Mucosa of descending colon (tissue), 3 donors: ENCODE data around the gene TGFBR3L. TPM values are rescaled to one million over a fixed set of nuclear protein-coding genes. Genes with fewer than 3 reads are reported as not detected.

ENCODE experiments used
- ATAC-seq: fragments of 200-7000 bp; cut with Tn5 transposase; one replicate; pipeline ENCODE4 v1.9.1; 2020; ENCODE audit warnings: mild to moderate bottlenecking, moderate library complexity
- DNase-seq, 3 donors: peaks; one replicate each; pipeline ENCODE4 v3.0.0-alpha.2; 2020
- H3K36me3 ChIP-seq: fragments of 200-600 bp; one replicate; pipeline ENCODE4 v1.8.0; 2021; ENCODE audit warnings: low read depth, mild to moderate bottlenecking
- H3K4me1 ChIP-seq: fragments of 200-600 bp; one replicate; pipeline ENCODE4 v1.8.0; 2021; ENCODE audit warnings: low read depth, mild to moderate bottlenecking
- H3K4me3 ChIP-seq: fragments of 200-600 bp; one replicate; pipeline ENCODE4 v1.8.0; 2021; ENCODE audit warnings: mild to moderate bottlenecking
- H3K9me3 ChIP-seq: fragments of 200-600 bp; one replicate; pipeline ENCODE4 v1.8.0; 2021; ENCODE audit warnings: mild to moderate bottlenecking
- intact Hi-C, 2 donors: fragments of 100-400 bp; cut with DNase I in 1 of 2; cut with micrococcal nuclease in 1 of 2; formaldehyde crosslinking; loops; one replicate each; pipeline versions ENCODE4 v1.11.0 to v1.11.1; 2022; cut with DNase I, micrococcal nuclease
- total RNA-seq, 3 donors: library from RNA; stranded (reverse); fragmentation: NEBNext Ultra II Directional in 2 of 3; extraction: Animal tissue kit (Norgen Biotek cat#: 25700) in 2 of 3; gene quantifications; one replicate each; pipeline versions ENCODE4 v1.2.1 to v1.2.4, GENCODE V29; 2021 to 2023
- TF ChIP-seq, protein P1 (sequence below): fragments of 200-600 bp; IDR thresholded peaks from one replicate; pipeline ENCODE4 v1.8.0; 2022; ENCODE audit warnings: antibody characterized with exemption, mild to moderate bottlenecking
- donor health status: DM: no; HTN: no; CAD: no; lungs with moderate emphysema.
- donor health status: DM: no; HTN: no; CAD: no.
- donor health status: DM: no; HTN: yes; CAD: no.

The TGFBR3L gene
- total RNA-seq, 3 donors from 2014 or later: 0.79 TPM; not detected in 2

DNA sequence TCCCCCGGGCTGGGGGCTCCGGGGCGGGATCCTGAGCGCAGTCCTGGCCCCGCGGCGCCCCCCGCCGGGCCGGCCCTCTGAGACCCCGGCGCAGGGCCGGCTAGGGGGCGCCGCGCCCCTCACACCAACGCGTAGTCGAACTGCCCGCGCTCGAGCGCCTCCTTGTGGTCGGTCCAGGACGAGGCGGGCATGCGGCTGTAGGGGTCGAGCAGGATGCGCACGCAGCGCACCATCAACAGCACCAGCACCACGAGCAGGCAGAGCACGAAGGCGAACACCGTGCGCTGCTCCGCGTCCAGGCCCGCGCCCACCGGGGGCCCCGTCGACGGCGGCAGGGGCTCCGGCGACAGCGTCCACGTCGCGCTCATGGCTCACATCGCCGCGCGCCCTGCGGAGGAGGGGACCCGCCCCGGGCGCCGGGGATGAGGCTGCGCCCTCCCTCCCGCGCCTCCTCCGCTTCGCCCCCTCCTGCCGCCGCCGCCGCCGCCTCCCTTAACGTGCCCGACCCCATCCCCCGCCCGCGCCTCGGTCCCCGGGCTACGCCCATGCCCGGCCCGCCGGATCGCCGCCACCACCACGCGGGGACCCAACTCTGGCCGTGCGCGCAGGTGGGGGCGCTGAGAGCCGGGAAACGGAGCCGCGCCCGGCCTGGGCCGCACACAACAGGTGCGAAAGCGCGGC is 10.7 kb downstream of the TGFBR3L start:
- Histone ChIP-seq H3K36me3 (no peaks in the 10 kb centered on the region), H3K4me1 (peaks cover 21% of the 10 kb centered on the region), H3K9me3 (no peaks in the 10 kb centered on the region), H3K4me3 (no peak overlapping the region)
- DNase-seq (peak; percentile 67 to 80 (median 77)), ATAC-seq (no peak)
- TF ChIP-seq, protein P1, sequence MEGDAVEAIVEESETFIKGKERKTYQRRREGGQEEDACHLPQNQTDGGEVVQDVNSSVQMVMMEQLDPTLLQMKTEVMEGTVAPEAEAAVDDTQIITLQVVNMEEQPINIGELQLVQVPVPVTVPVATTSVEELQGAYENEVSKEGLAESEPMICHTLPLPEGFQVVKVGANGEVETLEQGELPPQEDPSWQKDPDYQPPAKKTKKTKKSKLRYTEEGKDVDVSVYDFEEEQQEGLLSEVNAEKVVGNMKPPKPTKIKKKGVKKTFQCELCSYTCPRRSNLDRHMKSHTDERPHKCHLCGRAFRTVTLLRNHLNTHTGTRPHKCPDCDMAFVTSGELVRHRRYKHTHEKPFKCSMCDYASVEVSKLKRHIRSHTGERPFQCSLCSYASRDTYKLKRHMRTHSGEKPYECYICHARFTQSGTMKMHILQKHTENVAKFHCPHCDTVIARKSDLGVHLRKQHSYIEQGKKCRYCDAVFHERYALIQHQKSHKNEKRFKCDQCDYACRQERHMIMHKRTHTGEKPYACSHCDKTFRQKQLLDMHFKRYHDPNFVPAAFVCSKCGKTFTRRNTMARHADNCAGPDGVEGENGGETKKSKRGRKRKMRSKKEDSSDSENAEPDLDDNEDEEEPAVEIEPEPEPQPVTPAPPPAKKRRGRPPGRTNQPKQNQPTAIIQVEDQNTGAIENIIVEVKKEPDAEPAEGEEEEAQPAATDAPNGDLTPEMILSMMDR: peak; percentile 70
- intact Hi-C loops: no loop called here

DNA sequence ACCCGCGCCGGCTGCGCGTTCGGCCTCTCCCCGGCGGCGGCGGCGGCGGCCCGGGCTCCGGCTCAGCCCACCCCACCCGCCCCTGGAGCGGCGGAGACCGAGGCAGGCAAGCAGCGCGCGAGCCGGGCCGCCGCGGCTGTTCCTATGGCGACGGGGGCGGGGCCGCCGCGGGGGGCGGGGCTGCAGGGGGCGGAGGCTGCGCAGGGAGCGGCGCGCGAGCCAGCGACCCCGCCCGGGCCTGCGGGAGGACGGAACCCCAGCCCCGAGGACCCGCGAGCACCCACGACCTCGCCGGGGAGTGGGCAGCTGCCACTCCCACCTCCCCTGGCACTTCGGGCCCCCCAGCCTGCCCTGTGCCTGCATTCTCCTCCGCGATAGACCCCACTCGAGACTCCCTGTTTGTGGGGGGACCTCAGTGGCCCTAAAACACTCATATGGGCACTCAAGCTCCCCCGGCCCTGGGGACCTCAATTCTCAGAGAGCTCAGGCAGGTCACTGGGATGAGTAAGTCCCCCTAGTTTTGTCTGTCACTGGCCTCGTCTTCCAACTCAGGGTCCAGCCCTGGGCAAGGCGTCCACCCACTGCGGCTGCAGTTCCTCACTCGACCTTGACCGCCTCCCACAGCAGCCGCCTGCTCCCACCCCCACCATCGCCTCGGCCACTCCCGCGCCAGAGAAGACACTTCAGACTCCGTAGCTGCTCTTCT is 11.5 kb downstream of the TGFBR3L start, which contains the start of gene CTXN1:
CTXN1 (minus strand) TSS at position 115 of the 706 bp plus-strand sequence. CDS start 597 bp downstream, outside the sequence.
- DNase-seq (peak; percentile 70 to 88 (median 84)), ATAC-seq (peak; percentile 69)
- Histone ChIP-seq H3K4me3 (no peak within 1 kb of the TSS), H3K36me3 (no peaks in the 10 kb centered on the region), H3K4me1 (peaks cover 20% of the 10 kb centered on the region), H3K9me3 (no peaks in the 10 kb centered on the region)
- intact Hi-C loops: no loop called here
- TF ChIP-seq, protein P1: no peak

DNA sequence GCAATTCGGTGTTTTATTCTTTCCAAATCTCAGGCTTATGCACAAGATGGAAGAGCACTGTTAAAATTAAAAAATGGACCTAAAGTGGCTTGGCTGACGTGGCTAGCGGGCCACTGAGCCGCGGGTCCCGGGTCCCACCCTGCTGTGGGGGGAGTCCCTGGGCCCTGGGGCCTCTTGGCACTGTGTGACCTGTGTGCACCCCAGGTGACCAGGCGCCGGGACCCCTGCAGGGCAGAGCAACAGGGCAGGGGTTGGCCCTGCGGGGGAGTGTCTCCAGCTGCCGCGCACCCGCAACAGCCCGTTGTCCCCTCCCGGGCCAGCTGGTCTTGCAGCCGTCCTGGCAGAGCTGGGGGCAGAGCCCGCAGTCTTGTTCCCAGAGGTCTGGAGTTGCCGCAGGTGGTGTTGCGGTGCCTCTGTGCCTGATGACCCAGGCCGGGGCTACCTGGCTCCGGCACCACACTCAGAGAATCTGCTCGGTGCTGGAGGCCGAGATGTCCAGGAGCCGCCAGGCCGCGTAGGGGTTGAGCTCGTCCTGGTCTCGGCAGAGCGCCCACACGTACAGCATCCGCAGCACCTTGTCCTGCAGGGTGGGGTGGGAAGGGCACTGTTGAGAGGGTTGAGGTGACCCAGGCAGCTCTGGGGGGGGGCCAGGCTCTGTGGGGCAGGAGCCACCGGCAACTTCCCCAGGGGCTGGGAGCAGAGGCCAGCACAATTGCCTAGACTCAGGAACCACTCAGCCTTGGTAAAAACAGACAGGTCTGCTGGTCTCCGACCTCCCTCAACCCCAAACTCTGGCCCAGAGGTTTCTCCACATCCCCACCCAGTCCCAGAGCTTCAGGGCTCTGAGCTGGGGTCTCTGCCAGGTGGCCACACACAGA is 12.3 kb downstream of the TGFBR3L start:
- Histone ChIP-seq H3K4me3 (no peak overlapping the region), H3K36me3 (no peaks in the 10 kb centered on the region), H3K9me3 (no peaks in the 10 kb centered on the region), H3K4me1 (peaks cover 12% of the 10 kb centered on the region)
- TF ChIP-seq, protein P1: no peak
- DNase-seq (peak in 2 of 3 donors; percentile 47 to 61), ATAC-seq (no peak)
- intact Hi-C loops: no loop called here

DNA sequence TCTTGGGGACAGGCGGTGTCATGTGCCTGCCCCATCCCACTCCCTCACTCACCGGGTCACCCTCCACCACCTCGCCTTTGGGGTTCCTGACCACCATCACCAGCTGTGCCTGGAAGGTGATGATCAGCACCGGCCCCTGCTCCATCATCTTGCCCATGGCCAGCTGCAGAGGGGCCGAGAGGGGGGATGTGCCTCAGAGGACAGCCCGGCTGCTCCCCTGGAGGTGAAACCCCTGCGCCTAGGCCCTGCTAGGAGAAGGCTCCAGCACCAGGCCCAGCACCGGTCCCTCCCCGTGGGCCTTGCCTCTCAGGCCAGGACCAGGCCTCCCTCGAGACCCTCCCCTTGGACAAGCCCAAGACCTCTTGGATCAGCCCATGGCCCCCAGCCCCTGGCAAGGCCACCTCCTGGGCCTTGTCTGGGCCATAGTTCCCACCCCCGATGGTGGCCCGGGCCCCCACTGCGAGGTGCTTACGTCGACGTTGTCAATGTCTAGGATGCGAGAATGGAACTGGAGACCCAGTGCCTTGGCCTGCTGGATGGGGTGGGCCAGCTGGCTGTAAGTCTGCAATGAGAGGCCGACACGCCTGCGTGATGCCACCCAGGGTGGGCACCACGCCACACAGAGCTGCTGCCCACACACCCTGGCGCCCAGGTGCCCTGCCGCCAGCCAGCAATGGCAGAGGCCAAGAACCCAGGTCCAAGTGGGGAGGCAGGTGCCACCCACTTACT is 13.1 kb downstream of the TGFBR3L start:
- Histone ChIP-seq H3K9me3 (no peaks in the 10 kb centered on the region), H3K4me3 (no peak overlapping the region), H3K4me1 (peaks cover 10% of the 10 kb centered on the region), H3K36me3 (no peaks in the 10 kb centered on the region)
- intact Hi-C loops: no loop called here
- DNase-seq (peak in 2 of 3 donors; percentile 34 to 56), ATAC-seq (no peak)
- TF ChIP-seq, protein P1: no peak

DNA sequence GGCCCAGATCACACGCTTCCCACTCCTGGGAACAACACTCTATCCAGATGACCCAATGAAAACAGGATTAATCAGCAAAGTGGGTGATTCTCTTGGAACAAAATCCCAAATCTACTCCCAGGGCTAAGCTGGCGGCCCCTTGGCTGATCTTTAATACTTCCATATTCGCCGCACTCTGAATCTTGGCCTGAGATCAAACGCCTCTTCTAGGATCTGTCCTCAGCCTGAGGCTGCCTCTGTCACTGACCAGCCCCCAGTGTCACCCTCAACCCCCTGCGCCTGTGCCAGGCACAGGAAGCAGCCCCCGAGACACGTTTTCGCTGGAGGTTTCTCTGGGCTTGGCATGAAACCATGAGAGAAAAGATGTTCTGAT is 13.7 kb downstream of the TGFBR3L start:
- Histone ChIP-seq H3K9me3 (no peaks in the 10 kb centered on the region), H3K4me1 (peaks cover 10% of the 10 kb centered on the region), H3K4me3 (no peak overlapping the region), H3K36me3 (no peaks in the 10 kb centered on the region)
- intact Hi-C loops: no loop called here
- TF ChIP-seq, protein P1: no peak
- ATAC-seq (no peak), DNase-seq (no peak)
